DOHH2 (cell line): ENCODE results near the gene DKK2.

Experiments
- CTCF ChIP-seq: fragments of 200-600 bp; sonication (generic); IDR thresholded peaks from one replicate; pipeline ENCODE4 v1.5.1; 2014; ENCODE audit warnings: antibody characterized with exemption, mild to moderate bottlenecking, low read depth, low read length; ENCODE audit not compliant: poor library complexity, severe bottlenecking
- EZH2phosphoT487 ChIP-seq: fragments of 200-600 bp; sonication (generic); IDR thresholded peaks from 2 replicates; pipeline ENCODE4 v1.6.1; 2017; ENCODE audit warnings: borderline replicate concordance, mild to moderate bottlenecking, antibody characterized with exemption, low read length, moderate library complexity, mixed read lengths

- TF ChIP-seq CTCF (no peak), EZH2phosphoT487 (no peak)
Measured at GRCh38 chr4:106929248-106929647, 106.9 kb downstream of the DKK2 start.
